GM23248 (cell line): ENCODE measurements around the gene AAGAB.

Source experiments
- EZH2 ChIP-seq: fragments of 200-600 bp; sonication (generic); IDR thresholded peaks from 2 replicates; pipeline ENCODE4 v1.6.1; 2018; ENCODE audit warnings: antibody characterized with exemption, mild to moderate bottlenecking; ENCODE audit not compliant: insufficient read depth, poor library complexity, severe bottlenecking
- EZH2phosphoT487 ChIP-seq: fragments of 200-600 bp; sonication (generic); IDR thresholded peaks from 2 replicates; pipeline ENCODE4 v1.6.1; 2018; ENCODE audit warnings: antibody characterized with exemption, moderate library complexity, mild to moderate bottlenecking, low read depth; ENCODE audit not compliant: insufficient read depth

GRCh38 chr15:67256051-67256450 is 1.6 kb upstream of the AAGAB start:
- TF ChIP-seq EZH2: no peak
- TF ChIP-seq EZH2phosphoT487: no peak
